Erythroblast (primary cell): Measurements from ENCODE around the gene RRAS2.

ENCODE experiments used
- GATA1 ChIP-seq: IDR thresholded peaks from 2 replicates; pipeline ENCODE4 v1.6.1; 2011; ENCODE audit warnings: low read depth, mild to moderate bottlenecking, control low read depth, low read length, moderate library complexity
- POLR2A ChIP-seq: IDR thresholded peaks from 2 replicates; pipeline ENCODE4 v1.6.1; 2011; ENCODE audit warnings: mild to moderate bottlenecking, low read length

- TF ChIP-seq POLR2A (no peak), GATA1 (no peak)
These were observed 34.1 kb upstream of the RRAS2 start for GRCh38 chr11:14393129-14393528.
